Stimulated activated naive CD4-positive, alpha-beta T cell treated with Interleukin-2 at 50 U/mL for 16 hours (primary cell): ENCODE data around the gene COL26A1.
"Not testable (repeated sequence)": the region's sequence is repeated elsewhere in the genome, so short reads cannot be mapped to it uniquely, and the experiment has no call there.

Experiments used
- DNase-seq: peaks from one replicate; lab custom pipeline; 2025; lab: John Stamatoyannopoulos, UW

COL26A1 gene

GRCh38 chr7:101553771-101554445, 191.2 kb downstream of the COL26A1 start:
- no peak for DNase-seq

GRCh38 chr7:101554584-101555268, 192.1 kb downstream of the COL26A1 start:
- DNase-seq, result no peak

GRCh38 chr7:101555269-101555920, 192.7 kb downstream of the COL26A1 start:
- DNase-seq, result no peak

GRCh38 chr7:101555921-101556275, 193.2 kb downstream of the COL26A1 start:
- DNase-seq, result no peak

- no peak for DNase-seq
These were observed 193.8 kb downstream of the COL26A1 start for GRCh38 chr7:101556453-101556968.

- DNase-seq, result no peak
These were observed 194.7 kb downstream of the COL26A1 start for GRCh38 chr7:101557421-101557820.

GRCh38 chr7:101557978-101558741, 195.5 kb downstream of the COL26A1 start:
- no peak for DNase-seq

- no peak for DNase-seq
These were observed 196.2 kb downstream of the COL26A1 start for GRCh38 chr7:101558742-101559325.

GRCh38 chr7:101559586-101559985, 196.9 kb downstream of the COL26A1 start:
- no peak for DNase-seq

GRCh38 chr7:101560021-101560420, 197.3 kb downstream of the COL26A1 start:
- DNase-seq, result not testable (repeated sequence)

- DNase-seq, result no peak
These were observed 198.2 kb downstream of the COL26A1 start for GRCh38 chr7:101560856-101561255.

GRCh38 chr7:101561293-101561692, 198.6 kb downstream of the COL26A1 start:
- not testable (repeated sequence) for DNase-seq

- no peak for DNase-seq
These were observed 200.0 kb downstream of the COL26A1 start for GRCh38 chr7:101562531-101563197.

- no peak for DNase-seq
These were observed 200.7 kb downstream of the COL26A1 start for GRCh38 chr7:101563198-101563901.

- DNase-seq, result no peak
These were observed 201.5 kb downstream of the COL26A1 start for GRCh38 chr7:101563943-101564777.

GRCh38 chr7:101564778-101565211, 202.1 kb downstream of the COL26A1 start:
- no peak for DNase-seq

- no peak for DNase-seq
These were observed 203.0 kb downstream of the COL26A1 start for GRCh38 chr7:101565601-101566209.

- DNase-seq, result no peak
These were observed 204.6 kb downstream of the COL26A1 start for GRCh38 chr7:101567230-101567629.

- no peak for DNase-seq
These were observed 209.5 kb downstream of the COL26A1 start for GRCh38 chr7:101572156-101572555.
